AG04450 (cell line): ENCODE results near the gene MCM3. TPM values are rescaled to one million over a fixed set of nuclear protein-coding genes. Genes with fewer than 3 reads are reported as not detected.

Source experiments
- CTCF ChIA-PET: fragments of 300-600, 350-600 bp; formaldehyde crosslinking; extraction: SDS; loops from one replicate; lab custom pipeline; 2022; ENCODE audit warnings: antibody characterized with exemption, inconsistent platforms; lab: Charles Lee
- POLR2A ChIA-PET: fragments of 350-600 bp; formaldehyde crosslinking; extraction: SDS; loops from one replicate; lab custom pipeline; 2021; ENCODE audit warnings: antibody characterized with exemption, inconsistent platforms; lab: Yijun Ruan, JAX
- DNase-seq: peaks from one replicate; pipeline ENCODE4 v3.0.0-alpha.2; 2011; ENCODE audit warnings: low read depth, low spot score
- H3K27ac ChIP-seq: one replicate; pipeline ENCODE4 v1.5.1; 2012; ENCODE audit warnings: low read depth, low read length, control low read depth
- H3K27me3 ChIP-seq: one replicate; pipeline ENCODE4 v1.6.0; 2012; ENCODE audit warnings: low read length; ENCODE audit not compliant: control insufficient read depth, insufficient read depth
- H3K4me3 ChIP-seq: 2 replicates; pipeline ENCODE4 v1.5.1; 2011; ENCODE audit warnings: mild to moderate bottlenecking, low read depth, low read length, control low read depth
- H3K9me3 ChIP-seq: 2 replicates; pipeline ENCODE4 v1.5.1; 2012; ENCODE audit warnings: low read length; ENCODE audit not compliant: control insufficient read depth, insufficient read depth
- CTCF ChIP-seq: IDR thresholded peaks from 2 replicates; pipeline ENCODE4 v1.5.1; 2011; ENCODE audit warnings: low read depth, low read length, control low read depth, inconsistent platforms
- polyA plus RNA-seq: library from polyadenylated mRNA; depleted of rRNA; stranded (reverse); fragments of >200 nt; gene quantifications from 2 replicates; pipeline ENCODE4 v1.2.3, GENCODE V29; 2011

Gene MCM3
- polyA plus RNA-seq, 1 experiment, result 33.6 TPM

- TF ChIP-seq CTCF, result no peak
- POLR2A ChIA-PET, result no interaction called here
- DNase-seq, result no peak
- Histone ChIP-seq H3K27ac (no peak overlapping the region), H3K9me3 (no peaks in the 10 kb centered on the region; the same call in 1 of the 2 replicates), H3K27me3 (no peaks in the 10 kb centered on the region), H3K4me3 (no peak overlapping the region)
- CTCF ChIA-PET, result interaction anchor here (1.2 kb wide), 1 partner anchor 95 kb away, joined by 3 read pairs; no protein-coding TSS in a partner anchor
Measured at GRCh38 chr6:52304983-52305390, 20.4 kb upstream of the MCM3 start.

GRCh38 chr6:52303178-52303577 lies 18.6 kb upstream of the MCM3 start:
- POLR2A ChIA-PET, result no interaction called here
- no peak overlapping the region for H3K27ac ChIP-seq
- TF ChIP-seq CTCF, result no peak
- CTCF ChIA-PET, result interaction anchor here (0.5 kb wide), 1 partner anchor 61 kb away, joined by 5 read pairs; no protein-coding TSS in a partner anchor
- no peak overlapping the region for H3K4me3 ChIP-seq
- DNase-seq, result no peak
- H3K27me3 ChIP-seq, result no peaks in the 10 kb centered on the region
- H3K9me3 ChIP-seq, result no peaks in the 10 kb centered on the region; the same call in 1 of the 2 replicates

- no peaks in the 10 kb centered on the region; the same call in 1 of the 2 replicates for H3K9me3 ChIP-seq
- ChIA-PET POLR2A (no interaction called here), CTCF (no interaction called here)
- no peak overlapping the region for H3K4me3 ChIP-seq
- H3K27me3 ChIP-seq, result no peaks in the 10 kb centered on the region
- no peak for TF ChIP-seq CTCF
- H3K27ac ChIP-seq, result no peak overlapping the region
- no peak for DNase-seq
Measured at GRCh38 chr6:52301326-52301725, 16.8 kb upstream of the MCM3 start.

GRCh38 chr6:52300489-52300931 lies 16.0 kb upstream of the MCM3 start:
- no peak for DNase-seq
- no peak for TF ChIP-seq CTCF
- ChIA-PET POLR2A (no interaction called here), CTCF (no interaction called here)
- Histone ChIP-seq H3K27me3 (no peaks in the 10 kb centered on the region), H3K4me3 (no peak overlapping the region), H3K27ac (no peak overlapping the region), H3K9me3 (no peaks in the 10 kb centered on the region; the same call in 1 of the 2 replicates)

GRCh38 chr6:52299653-52300052 lies 15.1 kb upstream of the MCM3 start:
- Histone ChIP-seq H3K27me3 (no peaks in the 10 kb centered on the region), H3K4me3 (no peak overlapping the region), H3K9me3 (no peaks in the 10 kb centered on the region; the same call in 1 of the 2 replicates), H3K27ac (no peak overlapping the region)
- TF ChIP-seq CTCF, result no peak
- ChIA-PET CTCF (interaction anchor here (0.9 kb wide), 1 partner anchor 13 kb away, joined by 3 read pairs; no protein-coding TSS in a partner anchor), POLR2A (no interaction called here)
- DNase-seq, result no peak
